PFSK-1 (cell line): ENCODE data around the gene EXOC5.

Experiments used
- POLR2AphosphoS5 ChIP-seq: IDR thresholded peaks from 2 replicates; pipeline ENCODE4 v1.6.1; 2012; ENCODE audit warnings: low read depth, mild to moderate bottlenecking, control low read depth, low read length, moderate library complexity
- REST ChIP-seq, 2 experiments: IDR thresholded peaks; 2 replicates each; pipeline versions ENCODE4 v1.6.1 to v1.8.0; 2011 to 2012; ENCODE audit warnings: low read depth in 2 of 2, low read length in 2 of 2, control low read depth in 1 of 2, inconsistent platforms in 1 of 2, mild to moderate bottlenecking in 1 of 2, moderate library complexity in 1 of 2; ENCODE audit not compliant: insufficient read depth in 1 of 2
- SIN3A ChIP-seq: IDR thresholded peaks from 2 replicates; pipeline ENCODE4 v1.6.1; 2012; ENCODE audit warnings: mild to moderate bottlenecking, low read length, moderate library complexity, borderline replicate concordance; ENCODE audit not compliant: insufficient read depth

- TF ChIP-seq SIN3A = no peak
- TF ChIP-seq REST (IDR thresholded peaks at IDR 0.05; ENCODE audit: insufficient read depth in 1 of 2, low read depth in 2 of 2, low read length in 2 of 2) = no peak
- TF ChIP-seq POLR2AphosphoS5 = no peak
These were observed 68.8 kb downstream of the EXOC5 start for GRCh38 chr14:57199921-57200320.
